Progenitor cell of endocrine pancreas (in vitro differentiated cells): ENCODE data around the gene FAM163A. TPM values are rescaled to one million over a fixed set of nuclear protein-coding genes. Genes with fewer than 3 reads are reported as not detected.
A peak's percentile ranks its signal among the peaks of the same experiment; 100 is the strongest.

Experiments used
- DNase-seq: peaks from one replicate; pipeline ENCODE4 v3.0.0; 2021; ENCODE audit warnings: low spot score; ENCODE audit not compliant: unreplicated experiment
- H3K27ac Mint-ChIP-seq: 2 replicates; pipeline ENCODE4 v1.8.0; 2021; ENCODE audit warnings: mild to moderate bottlenecking, moderate library complexity, mixed read lengths
- H3K27me3 Mint-ChIP-seq: 2 replicates; pipeline ENCODE4 v1.8.0; 2021; ENCODE audit warnings: mixed read lengths
- H3K36me3 Mint-ChIP-seq: 2 replicates; pipeline ENCODE4 v1.8.0; 2022; ENCODE audit warnings: mixed read lengths; ENCODE audit not compliant: insufficient read depth
- H3K4me1 Mint-ChIP-seq: 2 replicates; pipeline ENCODE4 v1.8.0; 2021; ENCODE audit warnings: low read depth, mixed read lengths
- H3K4me3 Mint-ChIP-seq: 2 replicates; pipeline ENCODE4 v1.8.0; 2021; ENCODE audit warnings: low read depth, mild to moderate bottlenecking, moderate library complexity, mixed read lengths
- H3K9me3 Mint-ChIP-seq: 2 replicates; pipeline ENCODE4 v1.8.0; 2021; ENCODE audit warnings: low read depth, mixed read lengths
- CTCF ChIP-seq: fragments of 200-600 bp; sonication (generic); IDR thresholded peaks from one replicate; pipeline ENCODE4 v1.5.0; 2021; ENCODE audit warnings: antibody characterized with exemption, mild to moderate bottlenecking; ENCODE audit not compliant: unreplicated experiment
- total RNA-seq: library from RNA; stranded (reverse); gene quantifications from 2 replicates; pipeline ENCODE4 v1.2.1, GENCODE V29; 2021

FAM163A gene
- total RNA-seq, 1 donor from 2014 or later: 1.1 TPM

- H3K4me1 Mint-ChIP-seq: peaks cover 37% of the 10 kb centered on the region
- H3K36me3 Mint-ChIP-seq: no peaks in the 10 kb centered on the region
- H3K4me3 Mint-ChIP-seq: no peak overlapping the region
- H3K27me3 Mint-ChIP-seq: no peaks in the 10 kb centered on the region
- peak overlapping the region; percentile 13 for H3K27ac Mint-ChIP-seq
- DNase-seq: no peak
- H3K9me3 Mint-ChIP-seq: peaks cover 12% of the 10 kb centered on the region
- no peak for TF ChIP-seq CTCF
Measured at GRCh38 chr1:179708434-179709195, 34.5 kb upstream of the FAM163A start.

DNA sequence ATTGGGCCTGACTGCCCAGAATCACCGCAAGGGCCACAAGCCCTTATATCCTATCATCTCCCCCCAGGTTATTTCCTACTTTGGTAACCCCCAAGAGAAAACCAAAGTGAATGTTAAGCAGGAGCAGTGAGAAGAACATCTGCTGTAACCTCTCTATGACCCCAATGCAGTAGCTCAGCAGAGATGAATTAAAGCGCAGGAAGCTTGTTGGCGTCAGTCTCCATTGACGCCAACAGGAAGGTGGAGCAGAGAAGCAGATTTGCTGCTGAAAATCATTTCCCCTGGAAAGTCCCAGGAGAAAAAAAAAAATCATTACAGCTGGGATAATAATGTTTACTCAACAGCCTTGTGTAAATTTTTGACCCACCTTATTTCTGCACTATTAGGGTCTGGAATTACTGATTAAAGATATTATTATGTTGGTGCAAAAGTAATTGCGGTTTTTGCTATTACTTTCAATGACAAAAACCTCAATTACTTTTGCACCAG, 33.2 kb upstream of the FAM163A start:
- Mint-ChIP-seq H3K27me3 (no peaks in the 10 kb centered on the region), H3K9me3 (peaks cover 23% of the 10 kb centered on the region), H3K4me1 (peaks cover 24% of the 10 kb centered on the region), H3K36me3 (peaks cover 3% of the 10 kb centered on the region), H3K4me3 (no peak overlapping the region), H3K27ac (no peak overlapping the region)
- DNase-seq: no peak
- TF ChIP-seq CTCF: no peak

- Mint-ChIP-seq H3K9me3 (peaks cover 57% of the 10 kb centered on the region), H3K4me1 (peaks cover 11% of the 10 kb centered on the region), H3K36me3 (peaks cover 7% of the 10 kb centered on the region), H3K27me3 (no peaks in the 10 kb centered on the region), H3K27ac (no peak overlapping the region), H3K4me3 (no peak overlapping the region)
- no peak for DNase-seq
- no peak for TF ChIP-seq CTCF
Measured at GRCh38 chr1:179714159-179714558, 28.9 kb upstream of the FAM163A start.

- Mint-ChIP-seq H3K9me3 (peaks cover 59% of the 10 kb centered on the region), H3K36me3 (peaks cover 7% of the 10 kb centered on the region), H3K27me3 (no peaks in the 10 kb centered on the region), H3K4me3 (no peak overlapping the region), H3K4me1 (peaks cover 6% of the 10 kb centered on the region), H3K27ac (no peak overlapping the region)
- TF ChIP-seq CTCF: no peak
- no peak for DNase-seq
Measured at GRCh38 chr1:179714623-179715022, 28.5 kb upstream of the FAM163A start.

DNA sequence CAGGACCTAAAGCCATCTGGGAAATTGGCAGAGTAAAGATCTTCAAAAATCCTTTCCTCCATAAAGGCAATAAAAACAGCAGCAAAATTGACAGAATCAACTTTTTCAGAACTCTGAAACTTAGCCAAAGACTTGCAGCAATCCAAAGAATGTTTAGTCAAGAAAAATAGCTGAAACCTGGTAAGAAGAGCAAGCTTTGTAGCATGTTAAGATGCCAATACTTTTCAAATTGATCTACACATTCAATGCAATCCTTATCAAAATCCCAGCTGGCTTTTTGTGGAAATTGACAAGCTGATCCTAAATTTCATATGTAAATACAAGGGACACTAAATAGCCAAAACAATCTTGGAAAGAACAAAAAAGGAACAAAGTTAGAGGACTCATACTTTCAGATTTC, 23.8 kb upstream of the FAM163A start:
- H3K9me3 Mint-ChIP-seq: peaks cover 52% of the 10 kb centered on the region
- H3K27ac Mint-ChIP-seq: no peak overlapping the region
- H3K27me3 Mint-ChIP-seq: no peaks in the 10 kb centered on the region
- no peak for DNase-seq
- H3K36me3 Mint-ChIP-seq: peaks cover 6% of the 10 kb centered on the region
- TF ChIP-seq CTCF: no peak
- no peak overlapping the region for H3K4me3 Mint-ChIP-seq
- H3K4me1 Mint-ChIP-seq: no peaks in the 10 kb centered on the region
